Measurements from ENCODE around the gene TSPOAP1.

GRCh38 chr17:58267347-58268324, 61.0 kb downstream of the TSPOAP1 start:
- TF ChIP-seq, protein P1, sequence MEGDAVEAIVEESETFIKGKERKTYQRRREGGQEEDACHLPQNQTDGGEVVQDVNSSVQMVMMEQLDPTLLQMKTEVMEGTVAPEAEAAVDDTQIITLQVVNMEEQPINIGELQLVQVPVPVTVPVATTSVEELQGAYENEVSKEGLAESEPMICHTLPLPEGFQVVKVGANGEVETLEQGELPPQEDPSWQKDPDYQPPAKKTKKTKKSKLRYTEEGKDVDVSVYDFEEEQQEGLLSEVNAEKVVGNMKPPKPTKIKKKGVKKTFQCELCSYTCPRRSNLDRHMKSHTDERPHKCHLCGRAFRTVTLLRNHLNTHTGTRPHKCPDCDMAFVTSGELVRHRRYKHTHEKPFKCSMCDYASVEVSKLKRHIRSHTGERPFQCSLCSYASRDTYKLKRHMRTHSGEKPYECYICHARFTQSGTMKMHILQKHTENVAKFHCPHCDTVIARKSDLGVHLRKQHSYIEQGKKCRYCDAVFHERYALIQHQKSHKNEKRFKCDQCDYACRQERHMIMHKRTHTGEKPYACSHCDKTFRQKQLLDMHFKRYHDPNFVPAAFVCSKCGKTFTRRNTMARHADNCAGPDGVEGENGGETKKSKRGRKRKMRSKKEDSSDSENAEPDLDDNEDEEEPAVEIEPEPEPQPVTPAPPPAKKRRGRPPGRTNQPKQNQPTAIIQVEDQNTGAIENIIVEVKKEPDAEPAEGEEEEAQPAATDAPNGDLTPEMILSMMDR (IDR thresholded peaks at IDR 0.05; ENCODE audit: low read depth, low read length): no peak
- peak; percentile 87 for TF ChIP-seq POLR2A (IDR thresholded peaks at IDR 0.05; ENCODE audit: extremely low read depth, insufficient read length)
- no peak for TF ChIP-seq MAX (IDR thresholded peaks at IDR 0.05; ENCODE audit: low read depth, low read length)
- peak; percentile 32 for TF ChIP-seq MYC (IDR thresholded peaks at IDR 0.05; ENCODE audit: low read depth, low read length)
